Epithelial cell of prostate (primary cell): ENCODE results near the gene MUC5B.
"Not testable (repeated sequence)": the region's sequence is repeated elsewhere in the genome, so short reads cannot be mapped to it uniquely, and the experiment has no call there.

Source experiments
- DNase-seq: peaks from one replicate; pipeline ENCODE4 v3.0.0-alpha.2; 2011; ENCODE audit warnings: low read depth, low spot score
- H3K27ac ChIP-seq: fragments of 450-650 bp; 2 replicates; pipeline ENCODE4 v1.5.1; 2017; ENCODE audit warnings: mild to moderate bottlenecking

MUC5B gene

GRCh38 chr11:1242751-1243150 lies 19.9 kb downstream of the MUC5B start:
- H3K27ac ChIP-seq, DNase-seq: not testable (repeated sequence)

- H3K27ac ChIP-seq, DNase-seq: not testable (repeated sequence)
Measured at GRCh38 chr11:1243521-1243920, 20.7 kb downstream of the MUC5B start.

GRCh38 chr11:1244557-1244956 lies 21.7 kb downstream of the MUC5B start:
- DNase-seq, H3K27ac ChIP-seq: not testable (repeated sequence)

- DNase-seq, H3K27ac ChIP-seq: not testable (repeated sequence)
Measured at GRCh38 chr11:1245717-1246116, 22.9 kb downstream of the MUC5B start.

- H3K27ac ChIP-seq, DNase-seq: not testable (repeated sequence)
Measured at GRCh38 chr11:1246301-1246700, 23.4 kb downstream of the MUC5B start.

- DNase-seq, H3K27ac ChIP-seq: not testable (repeated sequence)
Measured at GRCh38 chr11:1247026-1247425, 24.2 kb downstream of the MUC5B start.

GRCh38 chr11:1248951-1249350 lies 26.1 kb downstream of the MUC5B start:
- not testable (repeated sequence) for DNase-seq, H3K27ac ChIP-seq

GRCh38 chr11:1250411-1250810 lies 27.5 kb downstream of the MUC5B start:
- not testable (repeated sequence) for H3K27ac ChIP-seq, DNase-seq

GRCh38 chr11:1251236-1251770 lies 28.4 kb downstream of the MUC5B start:
- no peak for DNase-seq
- H3K27ac ChIP-seq, result no peak overlapping the region

GRCh38 chr11:1252371-1253102 lies 29.7 kb downstream of the MUC5B start:
- DNase-seq, result no peak
- no peak overlapping the region for H3K27ac ChIP-seq

- DNase-seq, result no peak
- H3K27ac ChIP-seq, result no peak overlapping the region
Measured at GRCh38 chr11:1253103-1253485, 30.2 kb downstream of the MUC5B start.

GRCh38 chr11:1254086-1254648 lies 31.3 kb downstream of the MUC5B start:
- H3K27ac ChIP-seq, result no peak overlapping the region
- no peak for DNase-seq

GRCh38 chr11:1254733-1255132 lies 31.9 kb downstream of the MUC5B start:
- DNase-seq, result no peak
- H3K27ac ChIP-seq, result no peak overlapping the region

- H3K27ac ChIP-seq, result no peak overlapping the region
- no peak for DNase-seq
Measured at GRCh38 chr11:1255151-1255550, 32.3 kb downstream of the MUC5B start.

GRCh38 chr11:1256257-1257045 lies 33.6 kb downstream of the MUC5B start:
- H3K27ac ChIP-seq, result no peak overlapping the region
- DNase-seq, result no peak

- no peak for DNase-seq
- no peak overlapping the region for H3K27ac ChIP-seq
Measured at GRCh38 chr11:1257366-1257765, 34.5 kb downstream of the MUC5B start.

GRCh38 chr11:1257916-1258315 lies 35.0 kb downstream of the MUC5B start:
- no peak for DNase-seq
- no peak overlapping the region for H3K27ac ChIP-seq

GRCh38 chr11:1258401-1259075 lies 35.7 kb downstream of the MUC5B start:
- no peak for DNase-seq
- no peak overlapping the region for H3K27ac ChIP-seq

- no peak for DNase-seq
- H3K27ac ChIP-seq, result no peak overlapping the region
Measured at GRCh38 chr11:1259076-1259461, 36.2 kb downstream of the MUC5B start.

- DNase-seq, result no peak
- no peak overlapping the region for H3K27ac ChIP-seq
Measured at GRCh38 chr11:1259561-1259960, 36.7 kb downstream of the MUC5B start.
